Lung (tissue), 12 donors: Measurements from ENCODE around the gene VPS13D. TPM values are rescaled to one million over a fixed set of nuclear protein-coding genes. Genes with fewer than 3 reads are reported as not detected.

Experiments used
- ATAC-seq: fragments of 200-7000 bp; cut with Tn5 transposase; one replicate; pipeline ENCODE4 v1.9.1; 2020; ENCODE audit warnings: moderate number of reproducible peaks; ENCODE audit not compliant: insufficient read depth, low FRiP score
- DNase-seq, 3 donors: peaks; one replicate each; pipeline ENCODE4 v3.0.0-alpha.2; 2013 to 2017
- H3K27ac ChIP-seq, 2 donors: one replicate each; pipeline ENCODE4 v1.5.1; 2013; ENCODE audit warnings: mild to moderate bottlenecking in 2 of 2, moderate library complexity in 2 of 2, control low read depth in 1 of 2, inconsistent platforms in 1 of 2, low read depth in 1 of 2, low read length in 1 of 2
- H3K27me3 ChIP-seq, 3 donors: one replicate each; pipeline ENCODE4 v1.5.1; 2013; ENCODE audit warnings: low read length in 2 of 3; ENCODE audit not compliant: control insufficient read depth in 3 of 3, insufficient read depth in 3 of 3
- H3K36me3 ChIP-seq, 4 donors: one replicate each; pipeline ENCODE4 v1.5.1; 2013; ENCODE audit warnings: low read length in 4 of 4, mild to moderate bottlenecking in 1 of 4, moderate library complexity in 1 of 4; ENCODE audit not compliant: control insufficient read depth in 4 of 4, insufficient read depth in 4 of 4
- H3K4me1 ChIP-seq, 5 donors: one replicate each; pipeline ENCODE4 v1.5.1; 2013; ENCODE audit warnings: low read length in 5 of 5, mild to moderate bottlenecking in 2 of 5, moderate library complexity in 1 of 5; ENCODE audit not compliant: control insufficient read depth in 5 of 5, insufficient read depth in 5 of 5
- H3K4me3 ChIP-seq: one replicate; pipeline ENCODE4 v1.5.1; 2013; ENCODE audit warnings: mild to moderate bottlenecking, control low read depth, moderate library complexity
- H3K9ac ChIP-seq, 2 donors: one replicate each; pipeline ENCODE4 v1.5.1; 2013; ENCODE audit warnings: low read length in 2 of 2, control low read depth in 1 of 2; ENCODE audit not compliant: insufficient read depth in 1 of 2
- H3K9me3 ChIP-seq, 4 donors: one replicate each; pipeline ENCODE4 v1.5.1; 2013; ENCODE audit warnings: low read length in 3 of 4, mild to moderate bottlenecking in 1 of 4, moderate library complexity in 1 of 4; ENCODE audit not compliant: control insufficient read depth in 4 of 4, insufficient read depth in 3 of 4
- WGBS, 2 donors: extraction: QIAGEN DNeasy Blood & Tissue Kit; methylation state at CpG; one replicate each; pipeline ENCODE4 v1.1.7; 2013; 5-methylcytosine and 5-hydroxymethylcytosine counted together
- polyA plus RNA-seq, 2 donors: library from polyadenylated mRNA; stranded (reverse); fragments of 200-250 nt; gene quantifications; one replicate each; pipeline ENCODE4 v1.2.1, GENCODE V29; 2013
- total RNA-seq, 2 donors: library from RNA; depleted of rRNA in 1 of 2; stranded (reverse); fragments of >200 nt in 1 of 2; gene quantifications; one replicate each; pipeline ENCODE4 v1.2.1, GENCODE V29; 2014 to 2021
- TF ChIP-seq, protein P1 (sequence below): IDR thresholded peaks from 2 replicates; pipeline ENCODE4 v1.5.1; 2012; ENCODE audit warnings: mild to moderate bottlenecking; ENCODE audit errors: control extremely low read depth, extremely low read depth
- donor health status: control.
- donor health status: control.
- donor health status: Bipolar disorder and iron deficiency.
- donor health status: healthy.
- donor health status: DM: yes; HTN: yes; CAD: no.

Gene VPS13D
- total and polyA plus RNA-seq, 4 donors = 18.4 to 76.0 (median 37.5) TPM

- Histone ChIP-seq H3K4me3 (no peak overlapping the region), H3K36me3 (peaks cover 15 to 33% (median 21%) of the 10 kb centered on the region in 4 donors), H3K27ac (no peak overlapping the region), H3K4me1 (peaks cover 0 to 11% (median 6%) of the 10 kb centered on the region in 5 donors), H3K9ac (no peak overlapping the region), H3K9me3 (no peaks in the 10 kb centered on the region), H3K27me3 (no peaks in the 10 kb centered on the region)
- TF ChIP-seq, protein P1, sequence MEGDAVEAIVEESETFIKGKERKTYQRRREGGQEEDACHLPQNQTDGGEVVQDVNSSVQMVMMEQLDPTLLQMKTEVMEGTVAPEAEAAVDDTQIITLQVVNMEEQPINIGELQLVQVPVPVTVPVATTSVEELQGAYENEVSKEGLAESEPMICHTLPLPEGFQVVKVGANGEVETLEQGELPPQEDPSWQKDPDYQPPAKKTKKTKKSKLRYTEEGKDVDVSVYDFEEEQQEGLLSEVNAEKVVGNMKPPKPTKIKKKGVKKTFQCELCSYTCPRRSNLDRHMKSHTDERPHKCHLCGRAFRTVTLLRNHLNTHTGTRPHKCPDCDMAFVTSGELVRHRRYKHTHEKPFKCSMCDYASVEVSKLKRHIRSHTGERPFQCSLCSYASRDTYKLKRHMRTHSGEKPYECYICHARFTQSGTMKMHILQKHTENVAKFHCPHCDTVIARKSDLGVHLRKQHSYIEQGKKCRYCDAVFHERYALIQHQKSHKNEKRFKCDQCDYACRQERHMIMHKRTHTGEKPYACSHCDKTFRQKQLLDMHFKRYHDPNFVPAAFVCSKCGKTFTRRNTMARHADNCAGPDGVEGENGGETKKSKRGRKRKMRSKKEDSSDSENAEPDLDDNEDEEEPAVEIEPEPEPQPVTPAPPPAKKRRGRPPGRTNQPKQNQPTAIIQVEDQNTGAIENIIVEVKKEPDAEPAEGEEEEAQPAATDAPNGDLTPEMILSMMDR = no peak
- DNase-seq (no peak), ATAC-seq (no peak)
- 88 to 95% methylated on average over 8 of the region's 8 CpGs for WGBS, 2 donors
Measured at GRCh38 chr1:12305377-12305776, 75.5 kb downstream of the VPS13D start.

- ATAC-seq (no peak), DNase-seq (peak in 1 of 3 donors; percentile 51)
- Histone ChIP-seq H3K27ac (no peak overlapping the region), H3K36me3 (peaks cover 21 to 40% (median 31%) of the 10 kb centered on the region in 4 donors), H3K4me1 (peaks cover 0 to 6% (median 2%) of the 10 kb centered on the region in 5 donors), H3K4me3 (no peak overlapping the region), H3K9ac (no peak overlapping the region), H3K27me3 (no peaks in the 10 kb centered on the region), H3K9me3 (no peaks in the 10 kb centered on the region)
- WGBS, 2 donors = 52 to 75% methylated on average over 6 of the region's 6 CpGs
- TF ChIP-seq, protein P1 = no peak
Measured at GRCh38 chr1:12309783-12310742, 80.2 kb downstream of the VPS13D start.

GRCh38 chr1:12314333-12314903 is 84.6 kb downstream of the VPS13D start:
- DNase-seq (peak in 2 of 3 donors; percentile 54 to 62), ATAC-seq (no peak)
- H3K27me3 ChIP-seq = no peaks in the 10 kb centered on the region
- H3K36me3 ChIP-seq = peaks cover 21 to 46% (median 28%) of the 10 kb centered on the region in 4 donors
- H3K4me3 ChIP-seq = no peak overlapping the region
- WGBS, 2 donors = 59 to 76% methylated on average over 1 of the region's 1 CpG
- TF ChIP-seq, protein P1 = no peak
- H3K9ac ChIP-seq = no peak overlapping the region
- no peaks in the 10 kb centered on the region for H3K9me3 ChIP-seq
- peaks cover 0 to 10% (median 2%) of the 10 kb centered on the region in 5 donors for H3K4me1 ChIP-seq
- no peak overlapping the region for H3K27ac ChIP-seq
